GM08714 (cell line): ENCODE data around the gene CLCN5.

Source experiments
- H3K4me3 ChIP-seq: fragments of 200-500 bp; sonication (Bioruptor generic); 2 replicates; pipeline ENCODE4 v1.5.1; 2014; ENCODE audit warnings: mild to moderate bottlenecking, low read length, inconsistent platforms
- ZNF274 ChIP-seq: IDR thresholded peaks from 2 replicates; pipeline ENCODE4 v1.6.1; 2012; ENCODE audit warnings: mild to moderate bottlenecking, low read depth, low read length

Gene CLCN5

DNA sequence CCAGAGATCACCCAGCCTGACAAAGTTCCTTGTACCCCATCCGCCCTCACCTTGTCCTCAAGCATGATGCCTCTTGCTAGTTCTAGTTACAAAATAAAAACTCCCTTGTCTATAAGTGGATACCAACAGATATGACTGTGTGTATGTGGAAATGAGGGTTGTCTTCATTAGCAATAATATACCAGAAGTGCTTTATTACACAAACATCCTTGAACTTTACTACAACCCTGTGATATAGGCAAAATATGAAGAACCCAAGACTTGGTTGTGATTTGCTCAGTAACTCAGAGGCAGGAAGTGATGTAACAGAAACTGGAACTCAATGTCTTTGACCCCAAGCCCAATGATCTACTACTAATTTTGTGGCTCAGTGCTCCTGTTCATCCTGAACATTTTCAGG is 180.8 kb downstream of the CLCN5 start:
- TF ChIP-seq ZNF274: no peak
- H3K4me3 ChIP-seq: no peak overlapping the region

DNA sequence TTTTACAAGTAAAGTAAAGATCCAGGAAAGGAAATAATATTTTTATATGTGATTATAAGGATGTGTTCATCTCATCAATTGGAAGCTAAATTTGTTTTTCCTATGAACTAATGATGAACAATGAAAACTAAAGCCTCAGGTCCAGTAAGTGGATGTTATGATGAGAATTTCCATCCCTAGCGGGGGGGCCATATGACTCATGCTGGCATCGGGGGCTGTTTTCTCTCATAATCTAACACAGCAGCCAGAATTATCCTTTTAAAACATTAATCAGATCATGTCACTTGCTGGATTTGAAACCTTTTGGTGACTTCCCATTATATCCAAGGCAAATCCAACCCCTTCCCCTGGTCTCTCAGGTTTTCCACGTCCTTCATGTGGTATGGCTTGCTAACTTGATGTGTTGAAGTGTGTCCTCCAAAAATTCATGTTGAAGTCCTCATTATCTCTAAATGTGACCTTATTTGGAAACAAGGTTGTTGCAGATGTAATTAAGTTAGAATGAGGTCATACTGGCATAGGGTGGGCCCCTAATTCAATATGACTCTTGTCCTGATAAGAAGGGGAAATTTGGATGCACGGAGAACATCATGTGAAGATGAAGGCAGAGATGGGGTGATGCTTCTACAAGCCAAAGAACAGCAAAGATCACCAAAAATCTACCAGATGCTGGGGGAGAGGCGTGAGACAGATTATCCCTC is 181.6 kb downstream of the CLCN5 start:
- TF ChIP-seq ZNF274: no peak
- H3K4me3 ChIP-seq: no peak overlapping the region

DNA sequence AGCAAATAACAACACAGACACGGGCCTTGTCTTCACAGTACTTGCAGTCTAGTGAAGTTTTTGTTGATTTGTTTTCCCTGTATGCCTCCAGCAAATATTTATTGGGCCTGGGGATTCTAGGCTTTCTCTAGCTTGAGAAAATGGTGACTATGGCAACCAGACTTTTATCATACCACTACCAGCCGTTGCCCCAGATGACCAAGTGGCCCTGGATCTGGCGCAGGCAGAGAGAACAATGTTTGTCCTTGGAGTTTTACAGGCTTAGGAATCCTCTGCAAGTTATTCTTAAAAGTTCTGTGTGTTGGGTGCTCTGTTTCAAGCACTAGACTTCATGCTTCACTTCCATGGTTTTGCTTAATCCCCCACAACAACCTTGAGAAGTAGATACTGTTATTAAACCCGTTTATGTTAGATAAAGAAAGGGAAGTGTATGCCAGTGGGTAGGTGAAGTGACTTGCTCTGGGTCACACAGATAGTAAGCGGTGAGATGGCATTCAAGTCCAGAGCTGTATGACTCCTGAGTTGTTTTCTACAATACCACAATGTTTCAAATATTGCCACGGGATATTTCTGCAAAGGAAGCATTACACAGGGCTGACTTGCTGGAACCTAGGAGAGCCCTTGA is 183.8 kb downstream of the CLCN5 start:
- H3K4me3 ChIP-seq: no peak overlapping the region
- TF ChIP-seq ZNF274: no peak

DNA sequence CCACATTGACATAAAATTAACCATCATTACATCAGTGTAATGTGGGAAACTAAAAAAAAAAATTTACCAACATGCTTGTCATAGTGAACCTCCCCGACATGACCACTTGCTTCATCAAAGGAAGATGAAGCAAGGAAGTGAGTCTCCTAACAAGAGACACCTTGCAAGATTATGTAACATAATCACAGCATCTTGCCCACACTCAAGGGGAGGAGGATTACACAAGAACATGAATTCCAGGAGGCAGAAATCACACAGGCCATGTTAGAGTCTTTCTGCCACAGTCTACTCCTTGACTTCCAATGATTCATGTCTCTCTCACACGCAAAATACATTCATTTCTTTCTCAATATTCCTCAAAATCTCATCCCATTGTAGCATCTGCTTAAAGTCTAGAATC is 185.1 kb downstream of the CLCN5 start:
- TF ChIP-seq ZNF274: no peak

DNA sequence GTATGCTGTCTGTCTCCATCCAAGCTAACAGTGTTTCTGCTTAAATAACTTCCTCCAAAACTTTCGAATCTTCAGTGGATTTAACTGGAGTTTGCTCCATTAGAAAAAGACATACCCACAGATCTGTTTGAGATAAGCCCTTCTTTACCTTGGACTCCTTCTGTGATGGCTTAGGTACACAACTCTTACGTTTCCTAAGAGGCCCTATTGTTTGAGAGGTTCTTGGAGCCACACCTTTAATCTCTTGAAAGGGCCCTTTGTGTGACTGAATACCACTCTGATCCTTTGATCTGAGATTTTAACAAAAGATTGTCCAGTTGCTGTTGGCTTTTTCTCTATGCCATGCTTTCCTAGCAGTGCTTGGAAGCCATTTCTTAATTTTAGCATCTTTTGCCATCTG is 185.9 kb downstream of the CLCN5 start:
- no peak for TF ChIP-seq ZNF274
- no peak overlapping the region for H3K4me3 ChIP-seq

More for the DNA sequence above, 185.1 kb downstream of the CLCN5 start:
- no peak overlapping the region for H3K4me3 ChIP-seq

DNA sequence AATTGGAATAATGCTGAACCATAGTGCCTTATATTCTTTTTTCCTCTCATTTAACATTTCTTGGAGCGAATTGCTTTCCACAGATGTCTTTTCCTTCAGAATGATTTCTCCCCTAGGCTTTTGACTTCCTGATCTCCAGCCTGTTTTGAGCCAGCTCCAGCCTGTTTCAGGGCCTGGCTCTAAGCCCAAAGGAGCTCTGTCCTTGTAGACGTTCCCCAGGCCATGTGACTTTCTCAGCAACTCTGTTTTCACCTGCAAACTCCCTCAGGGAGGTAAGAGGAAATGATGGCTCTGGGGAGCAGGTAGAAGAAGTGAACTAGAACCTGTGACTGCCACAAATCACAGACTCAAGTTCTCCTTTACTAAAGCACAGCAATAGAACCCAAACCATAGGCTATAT is 189.3 kb downstream of the CLCN5 start:
- no peak for TF ChIP-seq ZNF274
- H3K4me3 ChIP-seq: no peak overlapping the region

DNA sequence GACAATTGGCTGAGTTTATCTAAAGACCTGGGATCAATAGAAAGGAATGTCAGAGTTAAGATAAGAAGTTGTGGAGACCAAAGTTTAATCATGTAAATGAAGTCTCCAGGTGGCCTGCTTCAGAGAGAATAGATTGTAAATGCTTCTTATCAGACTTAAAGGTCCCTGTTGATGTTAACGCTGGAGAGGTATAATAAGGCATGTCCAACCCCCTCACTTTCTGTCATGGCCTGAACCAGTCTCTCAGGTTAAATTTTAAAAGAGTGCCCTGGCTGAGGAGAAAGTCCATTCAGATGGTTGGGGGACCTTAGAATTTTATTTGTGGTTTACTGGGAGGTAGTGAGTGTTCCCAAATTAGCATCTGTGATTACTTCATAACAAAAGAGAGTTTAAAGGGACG is 191.7 kb downstream of the CLCN5 start:
- no peak for TF ChIP-seq ZNF274
- no peak overlapping the region for H3K4me3 ChIP-seq

DNA sequence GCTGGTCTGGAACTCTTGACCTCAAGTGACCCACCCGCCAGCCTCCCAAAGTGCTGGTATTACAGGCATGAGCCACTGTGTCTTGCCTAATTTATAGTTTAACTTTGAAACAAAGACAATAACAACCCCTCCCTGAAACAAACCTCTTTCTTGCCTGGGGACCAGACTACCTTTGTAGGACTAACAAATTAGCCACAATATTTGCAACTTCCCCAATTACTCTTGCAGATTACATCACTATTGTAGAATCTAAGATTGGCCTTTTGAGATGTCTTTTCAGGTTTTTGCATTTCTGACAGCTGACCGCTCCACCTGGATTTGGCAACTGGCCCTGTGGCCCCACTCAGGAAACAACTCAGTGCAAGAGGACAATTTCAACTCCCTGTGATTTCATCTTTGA is 193.6 kb downstream of the CLCN5 start:
- TF ChIP-seq ZNF274: no peak

DNA sequence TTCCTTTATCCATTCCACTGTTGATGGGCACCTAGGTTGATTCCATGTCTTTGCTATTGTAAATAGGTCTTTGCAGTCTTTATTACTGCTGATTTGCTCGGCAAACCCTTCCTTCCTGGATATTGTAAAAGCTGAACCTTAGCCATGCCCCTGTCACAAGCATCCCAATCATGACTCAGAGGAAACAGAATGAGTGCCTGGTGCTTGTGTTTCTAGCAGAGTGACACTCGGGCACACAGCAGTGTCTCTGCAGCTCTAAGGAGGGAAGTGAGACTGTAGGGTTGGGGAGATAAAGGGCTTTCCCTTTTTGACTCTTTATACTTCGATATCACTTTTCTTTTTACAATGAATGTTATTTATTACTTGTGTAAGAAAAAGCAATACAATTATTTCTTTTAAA is 195.1 kb downstream of the CLCN5 start:
- no peak for TF ChIP-seq ZNF274

More for the DNA sequence above, 193.6 kb downstream of the CLCN5 start:
- H3K4me3 ChIP-seq: no peak overlapping the region

DNA sequence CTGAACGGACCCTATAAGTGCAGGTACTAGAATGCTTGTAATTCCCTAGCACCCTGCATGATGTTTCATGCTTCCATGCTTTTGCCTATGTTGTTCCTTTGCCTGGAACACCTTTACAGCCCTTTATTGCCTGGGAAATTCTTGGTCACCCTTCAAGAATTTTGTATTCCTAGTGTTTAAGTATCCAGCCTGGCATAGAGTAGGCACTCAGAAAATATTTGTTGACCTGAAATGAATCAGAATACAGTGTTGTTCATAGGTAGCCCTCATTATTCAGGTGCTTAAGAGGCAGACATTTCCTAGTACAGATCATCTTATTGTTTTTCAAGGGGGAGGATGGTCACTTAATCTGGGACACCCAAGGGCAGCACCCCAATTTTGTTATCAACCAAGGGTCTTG is 203.1 kb downstream of the CLCN5 start:
- TF ChIP-seq ZNF274: no peak
- H3K4me3 ChIP-seq: no peak overlapping the region

More for the DNA sequence above, 195.1 kb downstream of the CLCN5 start:
- H3K4me3 ChIP-seq: no peak overlapping the region

DNA sequence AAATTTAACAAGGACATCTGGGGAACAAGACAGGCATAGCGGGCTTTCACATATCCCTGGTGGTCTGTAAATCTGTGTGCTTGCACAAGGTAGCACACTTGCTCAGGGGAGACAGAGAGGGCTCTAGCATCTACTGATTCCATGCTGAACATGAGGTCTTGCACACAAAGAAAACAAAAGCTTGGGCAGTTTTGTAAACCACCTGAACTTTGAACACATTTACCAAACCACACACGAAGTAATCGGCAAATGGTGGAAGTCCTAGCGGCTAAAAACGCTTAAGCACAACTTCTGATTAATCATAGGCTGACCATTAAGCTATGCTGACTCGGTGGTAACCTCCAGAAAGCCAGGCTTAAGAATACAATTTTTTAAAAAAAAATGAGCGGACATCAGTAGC is 225.6 kb downstream of the CLCN5 start:
- no peak for TF ChIP-seq ZNF274
- H3K4me3 ChIP-seq: no peak overlapping the region
